CD4-positive, alpha-beta T cell treated with Interleukin-2 at 100 ng/mL for 4 hours (primary cell): ENCODE results near the gene NKAIN2.

ENCODE experiments used
- DNase-seq: peaks from one replicate; pipeline ENCODE4 v3.0.0-alpha.2; 2020; ENCODE audit warnings: low spot score

Gene NKAIN2

DNA sequence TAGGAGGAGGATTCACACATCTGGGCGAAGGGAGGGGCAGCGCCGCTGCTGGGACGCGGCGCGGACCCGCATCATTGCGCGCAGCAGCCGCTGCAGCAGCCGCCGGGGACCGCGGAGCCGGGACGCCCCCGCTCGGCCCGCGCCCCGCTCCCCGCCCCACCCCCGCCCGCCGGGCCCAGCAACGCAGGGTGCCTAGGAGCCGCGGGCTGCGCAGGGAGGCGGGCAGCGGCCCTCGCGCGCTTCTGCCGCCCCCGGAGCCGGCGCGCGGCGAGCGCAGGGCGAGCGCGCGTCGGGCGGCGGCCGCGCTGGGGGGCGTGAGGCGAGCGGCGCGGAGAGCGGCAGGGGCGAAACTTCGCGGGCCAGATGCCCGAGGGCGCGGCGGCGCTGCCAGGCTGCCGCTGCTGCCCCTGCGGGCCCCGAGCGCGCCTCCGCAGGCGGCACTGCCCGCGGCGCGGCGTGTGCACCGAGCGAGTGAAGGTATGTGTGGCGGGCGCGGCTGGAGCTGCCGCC is at the start of gene NKAIN2:
Gene NKAIN2, plus strand, starts transcription at position 362 of the 510 bp plus-strand sequence.
- DNase-seq = no peak

DNA sequence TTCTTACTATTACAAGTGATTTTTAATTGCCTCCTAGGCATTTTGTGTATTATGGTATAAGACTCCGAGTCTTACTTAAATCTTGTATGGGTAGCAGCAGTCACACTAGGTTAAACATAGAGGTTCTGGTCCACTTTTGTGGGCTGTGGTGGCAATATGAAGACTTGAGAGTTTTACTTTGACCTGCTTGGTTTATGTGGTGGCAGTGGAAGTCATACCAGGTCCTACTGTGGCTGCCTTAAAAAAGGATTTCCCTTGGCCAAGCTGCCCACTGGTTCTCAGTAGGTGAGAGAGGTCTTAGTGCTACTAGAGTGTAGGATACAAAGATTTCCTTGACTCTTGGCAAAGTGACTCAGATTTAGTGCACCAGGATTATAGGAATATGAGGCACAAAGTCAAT is 44.2 kb upstream of the NKAIN2 start:
- no peak for DNase-seq

- DNase-seq = no peak
Measured at GRCh38 chr6:123763904-123764303, 39.8 kb upstream of the NKAIN2 start.

DNA sequence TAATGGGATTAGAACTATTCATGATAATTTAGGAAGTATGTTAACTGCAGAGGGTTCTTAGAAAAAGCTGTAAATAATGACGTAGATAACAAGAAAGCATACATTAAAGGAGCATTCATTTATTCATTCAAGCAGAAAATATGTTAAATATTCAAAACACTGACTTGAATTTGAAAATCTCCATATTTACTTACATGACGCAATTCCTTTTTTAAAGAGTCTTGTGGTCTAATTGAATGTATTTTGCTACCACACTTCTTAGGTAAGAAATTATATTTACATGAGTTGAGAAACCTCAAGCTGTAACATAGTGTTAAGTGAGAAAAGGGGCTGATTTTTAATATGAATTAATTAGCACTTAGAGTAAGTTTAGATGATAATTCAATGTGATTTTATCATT is 38.9 kb upstream of the NKAIN2 start:
- DNase-seq = no peak

DNA sequence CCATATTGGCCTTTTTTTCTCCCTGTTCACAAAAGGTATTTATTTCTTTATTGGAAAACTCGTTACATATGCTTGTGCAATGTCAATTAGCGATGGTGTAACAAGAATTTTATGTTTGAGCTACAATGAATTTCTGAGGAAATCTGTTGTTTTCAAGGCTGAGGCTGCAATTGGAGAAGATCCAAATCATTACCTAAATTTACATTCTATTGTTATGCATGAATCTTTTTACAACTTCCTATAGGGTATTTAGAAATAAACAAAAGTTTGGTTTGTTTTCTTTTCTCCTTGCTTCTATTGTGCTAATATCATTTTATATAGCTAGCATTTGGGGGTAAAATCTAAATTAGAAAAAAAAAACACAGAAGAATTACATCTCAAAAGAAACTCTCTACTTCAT is 34.7 kb upstream of the NKAIN2 start:
- DNase-seq = no peak

- DNase-seq = no peak
Measured at GRCh38 chr6:123769431-123769830, 34.2 kb upstream of the NKAIN2 start.

DNA sequence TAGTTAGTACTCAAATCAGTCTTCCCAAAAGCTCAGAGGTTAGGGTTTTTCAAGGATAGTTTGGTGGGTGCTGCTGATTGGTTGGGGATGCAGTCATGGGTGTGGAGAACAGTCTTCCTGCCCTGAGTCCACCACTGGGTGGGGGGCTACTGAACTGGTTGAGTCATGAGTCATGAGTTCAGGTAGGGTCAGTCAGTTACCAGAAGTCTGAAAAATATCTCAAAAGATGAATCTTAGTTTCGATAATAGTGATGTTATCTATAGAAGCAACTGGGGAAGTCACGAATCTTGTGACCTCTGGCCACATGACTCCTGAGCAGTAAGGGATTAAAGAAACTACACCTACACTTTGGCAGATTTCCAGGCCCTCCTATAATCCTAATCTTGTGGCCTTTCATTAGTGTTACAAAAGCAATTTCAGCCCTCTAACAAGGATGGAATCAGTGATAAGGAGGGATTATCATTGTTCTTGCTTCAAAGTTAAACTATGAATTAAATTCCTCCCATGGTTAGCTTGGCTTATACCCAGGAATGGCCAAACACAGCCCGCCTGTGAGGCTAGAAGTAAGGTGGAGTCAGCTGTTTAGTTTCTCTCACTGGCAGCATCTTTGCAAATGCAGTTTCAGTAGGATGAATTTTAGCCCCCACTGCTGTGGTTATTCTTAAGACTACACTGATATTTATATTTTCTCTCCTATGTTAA is 33.3 kb upstream of the NKAIN2 start:
- no peak for DNase-seq

GRCh38 chr6:123771126-123771525 is 32.5 kb upstream of the NKAIN2 start:
- no peak for DNase-seq

GRCh38 chr6:123777563-123777962 is 26.1 kb upstream of the NKAIN2 start:
- no peak for DNase-seq

DNA sequence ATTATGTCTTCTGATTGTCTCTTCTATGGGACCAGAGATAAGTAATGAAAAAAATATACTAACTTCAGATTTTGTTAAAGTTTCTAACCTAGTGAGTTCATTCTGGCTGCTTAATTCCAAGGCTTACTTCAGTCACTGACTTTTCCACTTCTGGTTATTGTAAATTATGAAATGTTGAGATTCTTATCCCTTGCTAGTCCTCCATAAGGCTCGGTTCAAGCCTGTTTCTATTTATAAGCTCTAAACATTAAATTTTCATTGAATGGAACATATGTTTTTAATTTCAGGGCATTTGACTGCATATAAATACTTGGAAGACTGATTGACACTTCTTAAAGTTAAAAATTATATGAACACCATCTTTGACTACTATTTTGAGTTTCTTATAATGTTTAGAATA is 23.6 kb upstream of the NKAIN2 start:
- no peak for DNase-seq

DNA sequence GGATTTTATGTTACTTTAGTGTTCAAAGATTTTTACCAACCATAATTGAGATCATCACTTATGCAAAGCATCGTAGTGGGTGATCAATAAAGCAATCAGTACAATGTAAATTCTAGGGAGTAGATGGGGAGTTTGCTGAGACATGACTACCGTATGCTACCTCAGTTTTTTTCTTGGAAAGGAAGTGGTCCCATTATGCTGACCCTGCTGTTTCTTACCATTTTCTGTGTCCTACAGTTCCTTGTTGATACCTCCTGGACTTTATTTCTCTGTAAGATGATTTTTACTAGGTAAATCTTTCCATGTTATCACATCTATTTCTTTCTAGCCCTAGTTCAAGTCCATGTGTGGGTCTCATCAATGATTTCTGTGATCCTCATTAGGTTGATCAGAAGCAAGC is 19.3 kb upstream of the NKAIN2 start:
- no peak for DNase-seq

DNA sequence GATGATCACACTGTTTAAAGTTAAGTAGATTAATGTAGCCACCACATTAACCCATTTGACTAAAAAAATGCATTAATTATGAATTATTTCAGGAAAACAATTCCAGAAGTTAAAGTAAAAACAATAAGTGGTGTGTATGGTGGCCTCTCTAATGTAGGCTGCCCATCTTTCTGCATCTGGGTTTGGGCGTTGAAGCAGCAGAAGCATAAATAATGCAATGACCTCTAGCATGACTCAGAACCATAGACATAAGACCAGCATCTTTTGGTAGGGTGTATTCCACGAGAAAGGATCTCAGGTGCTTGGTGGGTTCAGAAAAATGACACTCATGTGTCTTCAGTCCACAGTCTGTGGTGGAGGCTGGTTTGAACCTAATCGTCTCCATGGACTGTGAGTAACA is 18.6 kb upstream of the NKAIN2 start:
- no peak for DNase-seq

DNA sequence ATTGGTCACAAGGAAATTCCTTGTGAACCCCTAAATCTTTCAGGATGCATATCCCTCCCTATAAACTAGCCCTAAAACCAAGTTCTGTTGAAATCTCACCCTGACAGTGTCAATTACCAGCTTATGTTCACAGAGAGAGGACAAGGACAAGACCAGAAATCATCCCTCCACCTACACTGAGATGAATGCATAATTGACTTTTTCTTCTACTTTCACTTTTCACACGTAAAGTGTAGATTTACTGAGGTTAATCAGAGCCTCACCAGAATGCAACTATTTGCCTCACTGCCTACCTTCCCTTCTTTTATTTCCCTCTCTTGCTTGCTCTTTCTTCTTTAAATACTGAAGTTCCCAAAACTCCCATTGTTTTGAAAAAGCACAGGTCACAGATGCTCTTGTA is 15.3 kb upstream of the NKAIN2 start:
- DNase-seq = no peak

DNA sequence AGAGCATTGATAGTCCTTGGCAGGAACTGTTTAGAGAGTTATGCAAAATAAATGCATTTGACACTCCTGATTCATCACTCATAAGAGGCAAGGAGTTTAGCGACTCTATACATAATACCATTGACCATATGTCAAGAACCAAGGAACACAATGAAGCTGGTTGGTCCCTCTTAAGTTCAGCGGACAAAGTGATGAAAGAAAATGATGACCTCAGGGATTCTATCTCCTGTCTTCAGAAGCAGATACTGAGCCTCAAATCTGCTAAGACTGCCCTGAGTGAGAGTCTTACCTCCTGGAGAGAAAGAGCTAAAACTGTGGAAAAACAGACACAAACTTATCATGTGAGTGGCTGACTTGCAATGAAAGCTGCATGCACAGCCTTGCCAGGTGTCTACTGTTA is 9.5 kb upstream of the NKAIN2 start:
- DNase-seq = no peak

- DNase-seq = no peak
Measured at GRCh38 chr6:123794799-123795198, 8.9 kb upstream of the NKAIN2 start.

GRCh38 chr6:123801067-123801466 is 2.6 kb upstream of the NKAIN2 start:
- DNase-seq = no peak

- DNase-seq = no peak
Measured at GRCh38 chr6:123802351-123802696, 1.3 kb upstream of the NKAIN2 start.

GRCh38 chr6:123802697-123803503 is 765 bp upstream of the NKAIN2 start:
- peak; percentile 45 for DNase-seq

DNA sequence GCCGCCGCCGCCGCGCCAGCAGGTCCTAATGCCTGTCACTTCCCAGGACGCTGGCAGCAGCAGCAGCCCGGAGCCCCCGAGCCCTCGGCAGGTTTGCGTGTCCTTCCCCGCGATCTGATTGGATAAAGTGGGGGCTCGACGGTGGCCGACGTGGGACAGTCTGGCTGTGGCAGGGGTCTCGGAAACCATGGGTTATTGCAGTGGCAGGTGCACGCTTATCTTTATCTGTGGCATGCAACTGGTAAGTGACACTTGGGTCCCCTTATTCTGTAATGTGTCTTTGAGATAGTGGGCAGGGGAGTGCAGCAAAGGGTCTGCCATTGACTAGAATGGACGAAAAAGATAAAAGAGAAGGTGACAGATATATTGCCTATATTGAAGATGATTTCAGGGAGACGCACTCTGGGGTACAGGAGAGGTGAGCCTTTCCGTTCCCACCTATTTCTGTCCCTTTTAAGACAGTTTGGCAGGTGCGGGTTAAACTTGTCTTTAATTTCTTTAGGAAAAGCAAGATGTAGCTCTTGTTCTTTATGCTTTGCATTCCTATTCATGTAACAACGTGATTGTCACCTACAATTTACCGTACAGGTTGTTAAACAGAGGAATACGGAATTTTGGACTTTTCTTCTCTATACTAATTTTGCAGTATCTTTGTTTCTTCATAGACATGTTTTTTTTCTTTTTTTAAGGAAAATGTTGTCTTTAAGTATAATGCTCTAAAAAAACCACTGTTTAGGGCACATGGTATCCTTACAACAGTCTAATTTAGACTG is 535 bp downstream of the NKAIN2 start:
- no peak for DNase-seq

- no peak for DNase-seq
Measured at GRCh38 chr6:123804787-123805540, 1.3 kb downstream of the NKAIN2 start.

GRCh38 chr6:123805921-123806320 is 2.3 kb downstream of the NKAIN2 start:
- DNase-seq = no peak

DNA sequence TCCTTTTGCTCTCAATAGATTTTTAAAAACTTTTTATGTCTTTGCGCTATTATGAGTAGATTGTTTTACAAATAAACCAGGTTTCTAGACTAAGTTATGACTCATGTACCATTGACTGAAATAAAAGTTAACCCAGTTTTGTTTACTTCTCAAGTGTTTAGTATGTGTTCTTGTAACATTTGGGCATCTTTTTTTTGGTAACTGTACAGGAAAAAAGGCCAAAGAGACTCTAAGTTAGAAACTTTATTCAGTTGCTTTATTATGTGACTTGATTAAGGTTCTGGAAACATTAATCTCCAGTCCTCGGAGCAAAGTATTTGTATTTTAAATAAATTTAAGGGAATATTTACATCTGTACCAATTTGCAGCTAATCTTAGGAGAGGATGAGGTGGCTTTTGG is 2.9 kb downstream of the NKAIN2 start:
- no peak for DNase-seq
